ENCODE data around the gene EXD3. TPM values are rescaled to one million over a fixed set of nuclear protein-coding genes. Genes with fewer than 3 reads are reported as not detected.

Gene EXD3
- polyA plus RNA-seq, 2 of the 4 experiments (the other 2 are of a cell fraction), result 3.4 to 4.5 TPM

GRCh38 chr9:137372693-137373610 is 50.0 kb downstream of the EXD3 start:
- no peak overlapping the region for H3K4me3 ChIP-seq
- POLR2A ChIA-PET, result no interaction called here
- TF ChIP-seq HOXA7 (CRISPR knock-in tag; IDR thresholded peaks at IDR 0.05), result no peak
- H3K27ac ChIP-seq, result no peak overlapping the region
- ATAC-seq, result peak; percentile 9 to 17; a peak in 2 of 6 replicates
- CTCF ChIA-PET, result interaction anchor here (1.3 kb wide), 1 partner anchor 70 kb away, joined by 3 read pairs; no protein-coding TSS in a partner anchor
- DNase-seq (ENCODE audit: low read depth in 1 of 2, low spot score in 1 of 2), result no peak
- H3K9me3 ChIP-seq, result 0 out of 3 replicates have a peak, but pooled peaks cover 5% of the 10 kb centered on the region
- H3K4me1 ChIP-seq, result no peaks in the 10 kb centered on the region
- 77% methylated on average over 24 of the region's 37 CpGs for WGBS (ENCODE audit: missing lambda C conversion rate)
- H3K4me2 ChIP-seq, result no peak overlapping the region
- FAIRE-seq, result no peak

DNA sequence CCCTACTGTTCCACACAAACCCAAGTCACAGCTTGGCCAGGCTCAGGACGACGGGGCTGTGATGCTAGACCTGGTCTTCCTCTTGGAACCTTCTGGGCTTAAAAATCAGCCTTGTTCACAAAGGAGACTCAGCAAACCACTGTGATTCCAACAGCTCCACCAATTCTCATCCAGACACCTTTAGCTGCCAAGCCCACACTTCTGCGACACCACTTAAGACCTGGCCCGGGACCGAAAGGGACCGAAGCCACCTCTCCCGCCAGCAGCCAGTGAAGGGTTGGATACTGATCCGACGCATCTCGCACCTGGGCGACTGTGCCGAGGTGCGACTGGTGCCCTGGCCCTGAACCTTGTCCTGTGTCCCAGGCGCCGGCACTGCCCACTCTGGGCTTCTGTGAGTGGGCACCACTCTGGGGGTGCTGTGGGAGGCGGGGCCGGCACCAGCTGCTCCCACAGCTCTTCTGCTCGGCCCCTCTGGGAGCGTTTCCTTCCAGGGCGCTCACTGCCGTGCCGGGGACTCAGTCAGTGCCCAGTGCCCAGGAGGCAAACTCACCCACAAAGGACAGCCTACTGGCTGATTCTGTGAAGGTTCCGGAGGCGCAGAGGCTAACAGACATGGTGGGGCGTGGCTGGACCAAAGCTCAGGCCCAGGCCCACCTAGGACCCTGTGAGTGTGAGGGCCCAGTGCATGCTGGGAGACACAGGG is 50.9 kb downstream of the EXD3 start:
- no peak for DNase-seq (ENCODE audit: low read depth in 1 of 2, low spot score in 1 of 2)
- H3K4me1 ChIP-seq, result no peaks in the 10 kb centered on the region
- no peak overlapping the region for H3K4me2 ChIP-seq
- no peak overlapping the region for H3K4me3 ChIP-seq
- POLR2A ChIA-PET, result no interaction called here
- 0 out of 3 replicates have a peak, but pooled peaks cover 5% of the 10 kb centered on the region for H3K9me3 ChIP-seq
- peak in 1 of 2 experiments; percentile 11; a peak in 1 of 6 replicates for ATAC-seq
- no peak for FAIRE-seq
- no peak for TF ChIP-seq ZNF302 (CRISPR knock-in tag; IDR thresholded peaks at IDR 0.05)
- TF ChIP-seq ZFP36 (IDR thresholded peaks at IDR 0.05; ENCODE audit: borderline replicate concordance, partially characterized antibody), result no peak
- 75% methylated on average over 9 of the region's 25 CpGs for WGBS (ENCODE audit: missing lambda C conversion rate)
- no peak overlapping the region for H3K27ac ChIP-seq
- CTCF ChIA-PET, result interaction anchor here (0.7 kb wide), 1 partner anchor 39 kb away, joined by 3 read pairs; no protein-coding TSS in a partner anchor

DNA sequence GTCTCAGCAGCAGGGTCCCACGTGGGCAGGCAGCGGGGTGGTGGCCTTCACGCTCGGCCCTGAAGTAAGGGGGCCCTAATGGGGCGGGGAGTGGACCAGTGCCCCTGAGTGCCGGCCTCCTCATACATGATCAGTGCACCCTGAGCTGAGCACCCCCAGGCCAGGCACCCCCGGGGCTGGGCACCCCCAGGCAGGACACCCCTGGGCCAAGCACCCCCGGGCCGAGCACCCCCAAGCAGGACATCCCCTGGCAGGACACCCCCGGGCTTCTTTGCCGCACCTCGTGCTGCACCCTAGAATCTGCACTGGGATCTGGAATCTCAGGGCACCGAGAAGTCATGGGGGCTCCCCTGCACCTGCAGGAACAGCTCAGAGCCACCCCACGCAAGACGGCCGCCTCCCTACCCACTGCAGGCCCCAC is 51.4 kb downstream of the EXD3 start:
- Histone ChIP-seq H3K4me2 (no peak overlapping the region), H3K4me1 (no peaks in the 10 kb centered on the region), H3K4me3 (no peak overlapping the region), H3K9me3 (0 out of 3 replicates have a peak, but pooled peaks cover 5% of the 10 kb centered on the region), H3K27ac (no peak overlapping the region)
- DNase-seq (ENCODE audit: low read depth in 1 of 2, low spot score in 1 of 2), result no peak
- no peak for TF ChIP-seq JUNB (IDR thresholded peaks at IDR 0.05)
- TF ChIP-seq CBX2 (IDR thresholded peaks at IDR 0.05; ENCODE audit: borderline replicate concordance, low read depth), result no peak
- no peak for TF ChIP-seq TP53 (CRISPR knock-in tag; IDR thresholded peaks at IDR 0.05)
- no peak for TF ChIP-seq CBX8 (IDR thresholded peaks at IDR 0.05)
- TF ChIP-seq E2F6 (IDR thresholded peaks at IDR 0.05; ENCODE audit: borderline replicate concordance, low read depth), result no peak
- no peak for TF ChIP-seq NFE2L2 (conservative IDR thresholded peaks at IDR 0.05; ENCODE audit: low read length)
- no peak for TF ChIP-seq RNF2 (IDR thresholded peaks at IDR 0.05; ENCODE audit: borderline replicate concordance, low read depth)
- TF ChIP-seq KDM5A (IDR thresholded peaks at IDR 0.05), result no peak
- TF ChIP-seq ZC3H11A (IDR thresholded peaks at IDR 0.05), result no peak
- TF ChIP-seq, protein P1, sequence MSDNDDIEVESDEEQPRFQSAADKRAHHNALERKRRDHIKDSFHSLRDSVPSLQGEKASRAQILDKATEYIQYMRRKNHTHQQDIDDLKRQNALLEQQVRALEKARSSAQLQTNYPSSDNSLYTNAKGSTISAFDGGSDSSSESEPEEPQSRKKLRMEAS (IDR thresholded peaks at IDR 0.05), result no peak
- no peak for TF ChIP-seq CEBPB (IDR thresholded peaks at IDR 0.05)
- TF ChIP-seq, protein P2, sequence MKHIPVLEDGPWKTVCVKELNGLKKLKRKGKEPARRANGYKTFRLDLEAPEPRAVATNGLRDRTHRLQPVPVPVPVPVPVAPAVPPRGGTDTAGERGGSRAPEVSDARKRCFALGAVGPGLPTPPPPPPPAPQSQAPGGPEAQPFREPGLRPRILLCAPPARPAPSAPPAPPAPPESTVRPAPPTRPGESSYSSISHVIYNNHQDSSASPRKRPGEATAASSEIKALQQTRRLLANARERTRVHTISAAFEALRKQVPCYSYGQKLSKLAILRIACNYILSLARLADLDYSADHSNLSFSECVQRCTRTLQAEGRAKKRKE (CRISPR knock-in tag; IDR thresholded peaks at IDR 0.05; ENCODE audit: low read depth), result no peak
- ChIA-PET CTCF (interaction anchor here (0.7 kb wide), 1 partner anchor 39 kb away, joined by 3 read pairs; no protein-coding TSS in a partner anchor), POLR2A (no interaction called here)
- FAIRE-seq, result no peak
- WGBS (ENCODE audit: missing lambda C conversion rate), result 94% methylated on average over 3 of the region's 16 CpGs
- ATAC-seq, result no peak
